Ishikawa (cell line): ENCODE data around the gene PACSIN2.

Experiments
- CEBPB ChIP-seq: IDR thresholded peaks from 2 replicates; pipeline ENCODE4 v1.6.1; 2012
- CREB1 ChIP-seq: IDR thresholded peaks from 2 replicates; pipeline ENCODE4 v1.6.1; 2012; ENCODE audit warnings: low read depth
- EGR1 ChIP-seq: IDR thresholded peaks from 2 replicates; pipeline ENCODE4 v1.6.1; 2012
- EP300 ChIP-seq: IDR thresholded peaks from 2 replicates; pipeline ENCODE4 v1.6.1; 2012; ENCODE audit warnings: borderline replicate concordance
- FOXM1 ChIP-seq: IDR thresholded peaks from 2 replicates; pipeline ENCODE4 v1.6.1; 2012; ENCODE audit warnings: low read depth, borderline replicate concordance
- NFIC ChIP-seq: IDR thresholded peaks from 2 replicates; pipeline ENCODE4 v1.6.1; 2012
- RAD21 ChIP-seq: IDR thresholded peaks from 2 replicates; pipeline ENCODE4 v1.6.1; 2012; ENCODE audit warnings: low read depth
- TAF1 ChIP-seq: IDR thresholded peaks from 2 replicates; pipeline ENCODE4 v1.6.1; 2012; ENCODE audit warnings: low read depth, mild to moderate bottlenecking
- TCF12 ChIP-seq: IDR thresholded peaks from 2 replicates; pipeline ENCODE4 v1.6.1; 2012; ENCODE audit warnings: low read depth
- TEAD4 ChIP-seq: IDR thresholded peaks from 2 replicates; pipeline ENCODE4 v1.6.1; 2012
- YY1 ChIP-seq: IDR thresholded peaks from 2 replicates; pipeline ENCODE4 v1.6.1; 2012; ENCODE audit warnings: low read depth
- ZBTB7A ChIP-seq: IDR thresholded peaks from 2 replicates; pipeline ENCODE4 v1.6.1; 2012; ENCODE audit warnings: low read depth
- TF ChIP-seq, protein P1 (sequence below): IDR thresholded peaks from 2 replicates; pipeline ENCODE4 v1.6.1; 2012
- TF ChIP-seq, protein P2 (sequence below): IDR thresholded peaks from 2 replicates; pipeline ENCODE4 v1.6.1; 2012; ENCODE audit warnings: low read depth, mild to moderate bottlenecking
- TF ChIP-seq, protein P3 (sequence below): IDR thresholded peaks from 2 replicates; pipeline ENCODE4 v1.6.1; 2012

PACSIN2 gene

DNA sequence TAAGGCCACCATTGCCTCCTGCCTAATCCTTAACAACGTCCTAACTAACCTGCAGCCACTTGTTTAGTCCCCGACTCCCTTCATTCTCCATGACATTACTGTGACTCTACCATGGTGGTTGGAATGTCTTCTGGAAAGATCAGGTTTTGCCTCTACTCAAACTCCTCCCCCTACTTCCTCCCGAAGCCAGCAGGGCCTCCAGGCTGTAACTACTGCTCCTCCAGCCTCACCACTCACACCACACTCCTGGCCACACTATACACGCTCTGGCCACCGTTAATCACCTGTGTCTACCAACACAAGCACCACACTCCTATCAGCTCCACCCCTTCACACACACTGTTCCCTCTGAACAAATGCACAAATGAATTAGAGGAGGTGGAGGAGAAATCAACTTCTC lies 69.2 kb downstream of the PACSIN2 start:
- TF ChIP-seq TEAD4: no peak
- TF ChIP-seq NFIC: no peak
- no peak for TF ChIP-seq TAF1
- TF ChIP-seq, protein P1, sequence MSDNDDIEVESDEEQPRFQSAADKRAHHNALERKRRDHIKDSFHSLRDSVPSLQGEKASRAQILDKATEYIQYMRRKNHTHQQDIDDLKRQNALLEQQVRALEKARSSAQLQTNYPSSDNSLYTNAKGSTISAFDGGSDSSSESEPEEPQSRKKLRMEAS: no peak

DNA sequence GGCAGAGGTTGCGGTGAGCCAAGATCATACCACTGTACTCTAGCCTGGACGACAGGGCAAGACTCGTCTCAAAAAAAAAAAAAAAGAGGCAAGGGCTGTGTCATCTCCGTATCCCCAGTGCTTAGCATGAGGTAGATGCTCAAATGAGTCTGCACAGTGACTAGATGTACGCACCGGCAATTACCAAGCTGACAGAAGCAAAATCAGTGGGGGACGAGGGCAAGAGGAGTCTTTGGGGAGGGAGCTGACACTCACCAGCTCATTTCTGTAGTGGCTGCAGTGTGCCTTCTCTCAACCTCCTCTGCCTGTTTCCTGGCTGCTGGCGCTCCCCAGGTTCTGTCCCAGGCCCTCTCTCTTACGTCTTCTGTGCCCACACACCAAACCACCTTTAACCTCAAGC lies 69.9 kb downstream of the PACSIN2 start:
- TF ChIP-seq, protein P2, sequence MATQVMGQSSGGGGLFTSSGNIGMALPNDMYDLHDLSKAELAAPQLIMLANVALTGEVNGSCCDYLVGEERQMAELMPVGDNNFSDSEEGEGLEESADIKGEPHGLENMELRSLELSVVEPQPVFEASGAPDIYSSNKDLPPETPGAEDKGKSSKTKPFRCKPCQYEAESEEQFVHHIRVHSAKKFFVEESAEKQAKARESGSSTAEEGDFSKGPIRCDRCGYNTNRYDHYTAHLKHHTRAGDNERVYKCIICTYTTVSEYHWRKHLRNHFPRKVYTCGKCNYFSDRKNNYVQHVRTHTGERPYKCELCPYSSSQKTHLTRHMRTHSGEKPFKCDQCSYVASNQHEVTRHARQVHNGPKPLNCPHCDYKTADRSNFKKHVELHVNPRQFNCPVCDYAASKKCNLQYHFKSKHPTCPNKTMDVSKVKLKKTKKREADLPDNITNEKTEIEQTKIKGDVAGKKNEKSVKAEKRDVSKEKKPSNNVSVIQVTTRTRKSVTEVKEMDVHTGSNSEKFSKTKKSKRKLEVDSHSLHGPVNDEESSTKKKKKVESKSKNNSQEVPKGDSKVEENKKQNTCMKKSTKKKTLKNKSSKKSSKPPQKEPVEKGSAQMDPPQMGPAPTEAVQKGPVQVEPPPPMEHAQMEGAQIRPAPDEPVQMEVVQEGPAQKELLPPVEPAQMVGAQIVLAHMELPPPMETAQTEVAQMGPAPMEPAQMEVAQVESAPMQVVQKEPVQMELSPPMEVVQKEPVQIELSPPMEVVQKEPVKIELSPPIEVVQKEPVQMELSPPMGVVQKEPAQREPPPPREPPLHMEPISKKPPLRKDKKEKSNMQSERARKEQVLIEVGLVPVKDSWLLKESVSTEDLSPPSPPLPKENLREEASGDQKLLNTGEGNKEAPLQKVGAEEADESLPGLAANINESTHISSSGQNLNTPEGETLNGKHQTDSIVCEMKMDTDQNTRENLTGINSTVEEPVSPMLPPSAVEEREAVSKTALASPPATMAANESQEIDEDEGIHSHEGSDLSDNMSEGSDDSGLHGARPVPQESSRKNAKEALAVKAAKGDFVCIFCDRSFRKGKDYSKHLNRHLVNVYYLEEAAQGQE: no peak
- no peak for TF ChIP-seq NFIC
- TF ChIP-seq CEBPB: no peak
- TF ChIP-seq EGR1: no peak
- TF ChIP-seq CREB1: no peak
- no peak for TF ChIP-seq YY1
- no peak for TF ChIP-seq ZBTB7A
- no peak for TF ChIP-seq TEAD4
- no peak for TF ChIP-seq FOXM1
- TF ChIP-seq, protein P1: no peak
- TF ChIP-seq EP300: no peak
- TF ChIP-seq TCF12: no peak
- no peak for TF ChIP-seq TAF1
- no peak for TF ChIP-seq RAD21
- TF ChIP-seq, protein P3, sequence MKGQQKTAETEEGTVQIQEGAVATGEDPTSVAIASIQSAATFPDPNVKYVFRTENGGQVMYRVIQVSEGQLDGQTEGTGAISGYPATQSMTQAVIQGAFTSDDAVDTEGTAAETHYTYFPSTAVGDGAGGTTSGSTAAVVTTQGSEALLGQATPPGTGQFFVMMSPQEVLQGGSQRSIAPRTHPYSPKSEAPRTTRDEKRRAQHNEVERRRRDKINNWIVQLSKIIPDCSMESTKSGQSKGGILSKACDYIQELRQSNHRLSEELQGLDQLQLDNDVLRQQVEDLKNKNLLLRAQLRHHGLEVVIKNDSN: no peak

DNA sequence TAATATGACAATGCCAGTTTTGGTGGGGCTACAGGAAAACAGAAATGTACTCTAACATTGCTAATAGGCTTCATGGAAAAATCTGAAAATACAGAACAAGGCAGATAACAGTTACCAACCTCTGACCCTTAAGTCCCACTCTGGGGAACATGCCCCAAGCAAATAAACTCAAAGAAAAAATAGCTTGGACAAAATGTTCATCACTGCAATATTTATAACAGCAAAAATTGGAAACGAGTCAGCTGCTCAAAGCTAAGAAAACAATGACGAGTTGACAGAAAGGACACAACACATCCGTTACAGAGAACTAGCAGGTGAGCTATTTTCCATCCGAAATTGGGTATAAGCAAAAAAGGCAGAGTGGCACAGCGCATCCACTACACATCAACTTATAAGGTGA lies 70.5 kb downstream of the PACSIN2 start:
- TF ChIP-seq FOXM1: no peak
- no peak for TF ChIP-seq TEAD4
- TF ChIP-seq NFIC: no peak
- no peak for TF ChIP-seq YY1
- TF ChIP-seq, protein P3: no peak
- TF ChIP-seq EP300: no peak
- TF ChIP-seq CEBPB: no peak

DNA sequence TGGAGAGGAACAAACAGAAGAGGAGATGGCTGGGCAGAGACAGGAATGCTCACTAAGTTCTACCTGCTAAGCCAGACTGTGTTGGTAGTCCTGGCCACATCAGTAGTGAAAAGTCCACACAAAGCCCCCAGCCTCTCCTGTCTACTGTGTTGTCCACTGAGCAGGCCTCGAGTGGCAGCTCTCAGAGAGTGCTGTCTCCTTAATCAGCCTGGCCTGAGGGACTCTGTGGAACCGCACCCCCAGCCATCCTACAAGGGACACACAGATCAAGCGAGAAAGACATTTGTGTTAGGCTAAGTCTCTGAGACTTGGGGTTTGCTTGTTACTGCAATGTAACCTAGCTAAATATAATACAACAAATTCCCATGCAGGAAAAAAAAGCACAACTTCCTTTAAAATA lies 71.0 kb downstream of the PACSIN2 start:
- TF ChIP-seq ZBTB7A (no peak), FOXM1 (no peak), EP300 (no peak), CEBPB (no peak), TCF12 (no peak), YY1 (no peak), CREB1 (no peak), NFIC (no peak), TEAD4 (no peak), RAD21 (no peak), TAF1 (no peak), EGR1 (no peak)
- TF ChIP-seq, protein P2: no peak
- TF ChIP-seq, protein P3: no peak
- TF ChIP-seq, protein P1: no peak

DNA sequence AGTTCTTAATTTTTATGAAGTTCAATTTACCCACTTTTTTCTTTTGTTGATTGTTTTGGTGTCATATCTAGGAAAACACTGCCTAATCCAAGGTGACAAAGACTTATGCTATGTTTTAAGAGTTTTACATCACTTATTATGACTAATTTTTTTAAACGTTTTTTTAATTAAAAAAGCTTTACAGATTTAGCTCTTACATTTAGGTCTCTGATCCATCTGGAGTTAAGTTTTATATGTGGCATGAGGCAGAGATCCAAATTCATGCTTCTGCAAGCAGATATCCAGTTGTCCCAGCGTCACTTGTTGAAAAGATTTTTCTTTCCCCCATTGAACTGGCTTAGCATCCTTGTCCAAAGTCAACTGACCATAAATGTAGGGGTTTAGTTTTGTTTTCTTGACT lies 72.6 kb downstream of the PACSIN2 start:
- TF ChIP-seq TCF12: no peak
- TF ChIP-seq, protein P1: no peak
- TF ChIP-seq, protein P3: no peak
